ENCODE results near the gene CEP126. TPM values are rescaled to one million over a fixed set of nuclear protein-coding genes. Genes with fewer than 3 reads are reported as not detected.

The CEP126 gene
- total and polyA plus RNA-seq, 2 of the 13 experiments (the other 11 are each of a cell fraction or from before 2014, with no cell fraction given) = 1.4 to 1.7 TPM

- TF ChIP-seq ZNF691 (CRISPR knock-in tag; IDR thresholded peaks at IDR 0.05; ENCODE audit: borderline replicate concordance, low read depth) = no peak
- no peak for TF ChIP-seq ZNF263 (CRISPR knock-in tag; IDR thresholded peaks at IDR 0.05)
- TF ChIP-seq PRDM15 (CRISPR knock-in tag; IDR thresholded peaks at IDR 0.05) = no peak
- TF ChIP-seq SCMH1 (CRISPR knock-in tag; IDR thresholded peaks at IDR 0.05; ENCODE audit: borderline replicate concordance) = no peak
- no peak for TF ChIP-seq KDM5B (CRISPR knock-in tag; IDR thresholded peaks at IDR 0.05; ENCODE audit: borderline replicate concordance)
- TF ChIP-seq ZNF280B (CRISPR knock-in tag; IDR thresholded peaks at IDR 0.05; ENCODE audit: borderline replicate concordance) = no peak
- no peak for TF ChIP-seq ZNF713 (CRISPR knock-in tag; IDR thresholded peaks at IDR 0.05)
- TF ChIP-seq FOXA3 (CRISPR knock-in tag; IDR thresholded peaks at IDR 0.05) = peak; percentile 51; the same call in 1 of the 2 replicates
- TF ChIP-seq SP1 (IDR thresholded peaks at IDR 0.05) = no peak
- no peak for TF ChIP-seq SP1 (CRISPR knock-in tag; IDR thresholded peaks at IDR 0.05)
- TF ChIP-seq ZC3H4 (CRISPR knock-in tag; IDR thresholded peaks at IDR 0.05; ENCODE audit: borderline replicate concordance) = no peak
- TF ChIP-seq KAT7 (CRISPR knock-in tag; IDR thresholded peaks at IDR 0.05; ENCODE audit: borderline replicate concordance) = no peak
- TF ChIP-seq MLXIP (CRISPR knock-in tag; IDR thresholded peaks at IDR 0.05; ENCODE audit: borderline replicate concordance) = no peak
- TF ChIP-seq ZNF225 (CRISPR knock-in tag; IDR thresholded peaks at IDR 0.05) = no peak
- TF ChIP-seq CAMTA2 (CRISPR knock-in tag; IDR thresholded peaks at IDR 0.05; ENCODE audit: borderline replicate concordance) = no peak
- TF ChIP-seq SOX13 (IDR thresholded peaks at IDR 0.05) = no peak
- TF ChIP-seq SOX13 (CRISPR knock-in tag; conservative IDR thresholded peaks at IDR 0.05 in 1 of 2, IDR thresholded peaks at IDR 0.05 in 1 of 2) = peak in 1 of 2 experiments; percentile 61; a peak in 2 of 4 replicates
- no peak for TF ChIP-seq JDP2 (CRISPR knock-in tag; IDR thresholded peaks at IDR 0.05; ENCODE audit: borderline replicate concordance)
- no peak for TF ChIP-seq ZNF772 (CRISPR knock-in tag; IDR thresholded peaks at IDR 0.05)
- peak in 1 of 2 experiments; percentile 81; a peak in 2 of 4 replicates for TF ChIP-seq EP300 (IDR thresholded peaks at IDR 0.05; ENCODE audit: low read depth in 2 of 2, low read length in 2 of 2)
- TF ChIP-seq EP300 (CRISPR knock-in tag; IDR thresholded peaks at IDR 0.05; ENCODE audit: borderline replicate concordance) = no peak
- no peak for TF ChIP-seq MYC (CRISPR knock-in tag; IDR thresholded peaks at IDR 0.05; ENCODE audit: borderline replicate concordance)
- TF ChIP-seq ZNF616 (CRISPR knock-in tag; IDR thresholded peaks at IDR 0.05; ENCODE audit: low read depth) = no peak
Measured at GRCh38 chr11:101974255-101974654, 59.4 kb downstream of the CEP126 start (continued).

All from HepG2 (cell line).